Bone marrow (tissue), 2 donors: ENCODE measurements around the gene KIF27.
"Not testable (repeated sequence)": the region's sequence is repeated elsewhere in the genome, so short reads cannot be mapped to it uniquely, and the experiment has no call there.

Source experiments
- DNase-seq, 2 donors: peaks; one replicate each; lab custom pipeline; 2025; lab: John Stamatoyannopoulos, UW

Gene KIF27, protein sequence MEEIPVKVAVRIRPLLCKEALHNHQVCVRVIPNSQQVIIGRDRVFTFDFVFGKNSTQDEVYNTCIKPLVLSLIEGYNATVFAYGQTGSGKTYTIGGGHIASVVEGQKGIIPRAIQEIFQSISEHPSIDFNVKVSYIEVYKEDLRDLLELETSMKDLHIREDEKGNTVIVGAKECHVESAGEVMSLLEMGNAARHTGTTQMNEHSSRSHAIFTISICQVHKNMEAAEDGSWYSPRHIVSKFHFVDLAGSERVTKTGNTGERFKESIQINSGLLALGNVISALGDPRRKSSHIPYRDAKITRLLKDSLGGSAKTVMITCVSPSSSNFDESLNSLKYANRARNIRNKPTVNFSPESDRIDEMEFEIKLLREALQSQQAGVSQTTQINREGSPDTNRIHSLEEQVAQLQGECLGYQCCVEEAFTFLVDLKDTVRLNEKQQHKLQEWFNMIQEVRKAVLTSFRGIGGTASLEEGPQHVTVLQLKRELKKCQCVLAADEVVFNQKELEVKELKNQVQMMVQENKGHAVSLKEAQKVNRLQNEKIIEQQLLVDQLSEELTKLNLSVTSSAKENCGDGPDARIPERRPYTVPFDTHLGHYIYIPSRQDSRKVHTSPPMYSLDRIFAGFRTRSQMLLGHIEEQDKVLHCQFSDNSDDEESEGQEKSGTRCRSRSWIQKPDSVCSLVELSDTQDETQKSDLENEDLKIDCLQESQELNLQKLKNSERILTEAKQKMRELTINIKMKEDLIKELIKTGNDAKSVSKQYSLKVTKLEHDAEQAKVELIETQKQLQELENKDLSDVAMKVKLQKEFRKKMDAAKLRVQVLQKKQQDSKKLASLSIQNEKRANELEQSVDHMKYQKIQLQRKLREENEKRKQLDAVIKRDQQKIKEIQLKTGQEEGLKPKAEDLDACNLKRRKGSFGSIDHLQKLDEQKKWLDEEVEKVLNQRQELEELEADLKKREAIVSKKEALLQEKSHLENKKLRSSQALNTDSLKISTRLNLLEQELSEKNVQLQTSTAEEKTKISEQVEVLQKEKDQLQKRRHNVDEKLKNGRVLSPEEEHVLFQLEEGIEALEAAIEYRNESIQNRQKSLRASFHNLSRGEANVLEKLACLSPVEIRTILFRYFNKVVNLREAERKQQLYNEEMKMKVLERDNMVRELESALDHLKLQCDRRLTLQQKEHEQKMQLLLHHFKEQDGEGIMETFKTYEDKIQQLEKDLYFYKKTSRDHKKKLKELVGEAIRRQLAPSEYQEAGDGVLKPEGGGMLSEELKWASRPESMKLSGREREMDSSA (N-terminal part only)

GRCh38 chr9:83920927-83921707 is at the start of gene KIF27:
KIF27 (minus strand) TSS chr9:83921432; CDS start chr9:83915591, 5,841 bp downstream.
- DNase-seq = peak; percentile 86 to 95

GRCh38 chr9:83969602-83970001 is 48.4 kb upstream of the KIF27 start:
- DNase-seq = no peak

GRCh38 chr9:83967073-83967472 is 45.8 kb upstream of the KIF27 start:
- DNase-seq = no peak

GRCh38 chr9:83966209-83966582 is 45.0 kb upstream of the KIF27 start:
- no peak for DNase-seq

GRCh38 chr9:83965350-83966208 is 44.3 kb upstream of the KIF27 start:
- no peak for DNase-seq

GRCh38 chr9:83964973-83965349 is 43.7 kb upstream of the KIF27 start:
- DNase-seq = no peak

- no peak for DNase-seq
These were observed 40.9 kb upstream of the KIF27 start for GRCh38 chr9:83962165-83962564.

DNA sequence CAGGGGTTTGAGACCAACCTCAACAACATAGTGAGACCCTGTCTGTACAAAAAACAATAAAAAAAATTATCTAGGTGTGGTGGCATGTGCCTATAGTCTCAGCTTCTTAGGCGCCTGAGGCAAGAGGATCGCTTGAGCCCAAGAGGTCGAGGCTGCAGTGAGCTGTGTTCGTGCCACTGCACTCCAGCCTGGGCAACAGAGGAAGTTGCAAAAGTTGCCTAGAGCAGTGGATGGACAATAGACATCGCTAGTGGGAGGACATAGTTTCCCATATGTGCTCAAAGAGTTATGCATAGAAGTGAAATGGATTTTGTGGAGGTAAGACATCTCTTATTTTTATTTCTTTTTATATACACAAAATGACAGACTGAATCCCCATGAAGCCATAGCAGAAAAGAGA is 39.8 kb upstream of the KIF27 start:
- no peak for DNase-seq

- no peak for DNase-seq
These were observed 37.8 kb upstream of the KIF27 start for GRCh38 chr9:83959061-83959460.

GRCh38 chr9:83957248-83957513 is 35.9 kb upstream of the KIF27 start:
- DNase-seq = no peak

GRCh38 chr9:83956436-83957247 is 35.4 kb upstream of the KIF27 start:
- DNase-seq = peak; percentile 52 to 82

GRCh38 chr9:83956086-83956435 is 34.8 kb upstream of the KIF27 start:
- peak; percentile 50 to 81 for DNase-seq

GRCh38 chr9:83948096-83948495 is 26.9 kb upstream of the KIF27 start:
- not testable (repeated sequence) for DNase-seq

- DNase-seq = no peak
These were observed 19.5 kb upstream of the KIF27 start for GRCh38 chr9:83940590-83941303.

DNA sequence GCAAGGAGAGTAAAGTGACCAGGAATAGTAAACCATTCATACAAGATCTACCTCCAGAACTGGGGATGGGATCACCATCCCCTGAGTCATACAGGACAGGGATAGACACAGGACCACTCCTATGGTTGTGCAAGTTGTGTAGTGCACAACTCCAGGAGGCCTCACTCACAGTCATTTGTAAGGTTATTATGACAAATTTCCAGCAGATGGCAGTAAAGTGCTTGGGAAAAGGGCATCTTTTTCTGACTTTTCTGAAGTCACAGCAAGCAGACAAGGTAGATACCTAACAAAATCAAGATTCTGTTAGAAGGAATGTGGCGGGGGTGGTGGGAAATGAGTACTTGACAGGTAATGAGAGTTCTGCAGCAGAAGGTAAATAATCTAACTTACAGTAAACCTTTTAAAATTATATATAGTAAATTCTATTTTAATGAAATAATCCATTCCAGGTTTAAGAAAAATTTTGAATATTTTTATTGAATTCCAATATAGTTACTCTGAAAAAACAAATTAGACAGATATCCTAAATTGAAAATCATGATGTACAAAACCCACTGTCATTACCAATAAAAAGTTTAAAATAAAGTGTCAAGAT is 16.7 kb upstream of the KIF27 start:
- DNase-seq = peak; percentile 5 to 15

GRCh38 chr9:83936523-83936922 is 15.3 kb upstream of the KIF27 start:
- DNase-seq = no peak

DNA sequence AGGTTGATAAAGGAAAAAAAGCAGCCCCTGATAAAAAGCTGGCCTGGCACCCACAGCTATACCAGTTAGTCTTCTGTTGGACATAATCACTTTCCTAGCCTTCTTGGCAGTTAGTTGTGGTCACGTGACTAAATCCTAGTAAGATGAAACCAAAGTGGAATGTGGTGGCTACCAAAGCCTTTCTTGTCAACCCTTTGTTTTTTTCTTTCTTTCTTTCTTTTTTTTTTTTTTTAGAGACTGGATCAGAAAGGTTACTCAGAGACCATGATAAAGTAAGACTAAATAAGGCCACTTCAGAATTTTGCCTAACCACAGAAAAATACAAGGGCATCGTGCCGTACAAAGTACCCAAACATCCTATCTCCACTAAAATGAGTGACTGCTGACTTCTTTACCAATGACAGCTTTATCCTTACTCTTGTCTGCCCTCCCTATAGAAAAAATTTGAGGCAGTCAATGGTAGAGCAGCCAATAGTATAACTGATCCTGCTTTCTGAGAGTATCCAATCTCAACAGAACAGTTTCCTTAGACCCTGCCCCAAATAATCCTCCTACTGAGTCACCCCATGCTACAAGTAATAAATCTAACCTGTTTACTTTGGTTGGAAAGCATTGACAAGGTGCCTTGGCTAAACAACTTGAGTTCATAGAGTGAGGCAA is 14.2 kb upstream of the KIF27 start:
- no peak for DNase-seq

DNA sequence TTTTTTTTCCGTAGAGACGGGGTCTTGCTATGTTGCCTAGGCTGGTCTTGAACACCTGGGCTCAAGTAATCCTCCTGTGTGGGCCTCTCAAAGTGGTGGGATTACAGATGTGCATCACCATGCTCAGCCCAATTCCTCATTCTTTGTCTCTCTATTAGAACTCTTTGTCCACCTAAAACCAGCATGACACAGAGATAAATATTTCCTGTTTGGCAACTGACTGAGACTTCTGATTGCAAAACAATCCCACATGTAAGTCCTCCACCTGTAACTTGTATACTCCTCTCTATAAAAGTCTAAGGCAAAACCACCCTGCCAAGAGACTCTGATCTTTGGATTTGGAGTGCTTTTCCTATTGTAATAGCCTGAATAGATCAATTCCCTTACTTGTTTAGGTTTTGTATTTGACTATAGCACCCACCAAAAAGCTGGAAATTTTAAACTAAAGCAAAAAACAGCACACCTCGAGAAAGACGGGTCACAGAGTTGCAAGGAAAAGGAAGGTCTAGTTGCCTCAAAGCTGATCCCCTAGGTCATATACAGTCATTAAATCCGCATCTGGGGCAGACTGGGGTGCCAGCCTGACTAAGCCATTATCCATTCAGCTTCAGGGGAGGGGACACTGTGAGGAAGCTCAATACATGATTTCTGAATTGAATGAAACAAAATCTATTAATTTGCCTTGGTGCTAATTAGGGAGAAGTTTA is 13.5 kb upstream of the KIF27 start:
- no peak for DNase-seq
